ENCODE measurements around the gene ZNF469. TPM values are rescaled to one million over a fixed set of nuclear protein-coding genes. Genes with fewer than 3 reads are reported as not detected.

The ZNF469 gene
- total RNA-seq, 1 donor: 8.3 TPM

- no peaks in the 10 kb centered on the region for H3K4me1 ChIP-seq (ENCODE audit: insufficient read depth, low read length)
- H3K27me3 ChIP-seq (ENCODE audit: insufficient read depth, low read length): no peaks in the 10 kb centered on the region
- H3K4me2 ChIP-seq (ENCODE audit: insufficient read depth, low read length): no peak overlapping the region
- H3K9me3 ChIP-seq (ENCODE audit: low read depth, low read length): no peaks in the 10 kb centered on the region
- no peaks in the 10 kb centered on the region for H4K20me1 ChIP-seq (ENCODE audit: insufficient read depth, low read length)
- no peaks in the 10 kb centered on the region for H3K36me3 ChIP-seq (ENCODE audit: insufficient read depth, low read length)
- H2AFZ ChIP-seq (ENCODE audit: low read length): no peak overlapping the region
- H3K79me2 ChIP-seq (ENCODE audit: insufficient read depth, low read length): no peaks in the 10 kb centered on the region
- H3K4me3 ChIP-seq (ENCODE audit: insufficient read depth, low read length): no peak overlapping the region
- H3K27ac ChIP-seq (ENCODE audit: low read depth, low read length): no peak overlapping the region
- peak; percentile 98 for DNase-seq (ENCODE audit: insufficient read length, low spot score, missing footprints)
- TF ChIP-seq CTCF (IDR thresholded peaks at IDR 0.05; ENCODE audit: extremely low read depth, low read depth, low read length): no peak
These were observed 5.7 kb upstream of the ZNF469 start for GRCh38 chr16:88376835-88377726.

DNA sequence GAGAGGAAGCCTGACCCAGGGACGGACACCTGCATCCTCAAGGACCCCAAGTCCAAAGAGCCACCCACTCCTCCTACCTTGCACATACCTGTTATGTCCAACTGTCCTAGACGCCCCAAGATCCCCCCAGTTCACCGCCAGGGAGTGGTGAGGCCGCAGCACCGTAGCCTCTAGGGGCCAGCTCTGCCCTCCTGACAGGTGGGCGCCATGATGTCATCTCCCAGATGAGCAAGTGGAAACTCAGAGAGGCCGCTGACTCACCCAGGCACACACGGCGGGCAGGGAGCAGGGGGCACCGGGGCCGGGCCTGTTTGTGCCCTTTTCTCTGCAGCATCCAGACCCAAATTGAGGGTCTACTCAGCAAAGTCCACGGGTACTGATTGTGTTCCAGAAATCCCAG, 4.8 kb upstream of the ZNF469 start:
- Histone ChIP-seq H3K4me1 (ENCODE audit: insufficient read depth, low read length) (no peaks in the 10 kb centered on the region), H3K79me2 (ENCODE audit: insufficient read depth, low read length) (no peaks in the 10 kb centered on the region), H3K4me2 (ENCODE audit: insufficient read depth, low read length) (no peak overlapping the region), H3K27me3 (ENCODE audit: insufficient read depth, low read length) (no peaks in the 10 kb centered on the region), H4K20me1 (ENCODE audit: insufficient read depth, low read length) (no peaks in the 10 kb centered on the region), H2AFZ (ENCODE audit: low read length) (no peak overlapping the region), H3K4me3 (ENCODE audit: insufficient read depth, low read length) (no peak overlapping the region), H3K27ac (ENCODE audit: low read depth, low read length) (no peak overlapping the region), H3K36me3 (ENCODE audit: insufficient read depth, low read length) (no peaks in the 10 kb centered on the region), H3K9me3 (ENCODE audit: low read depth, low read length) (no peaks in the 10 kb centered on the region)
- no peak for TF ChIP-seq CTCF (IDR thresholded peaks at IDR 0.05; ENCODE audit: extremely low read depth, low read depth, low read length)
- peak; percentile 30 for DNase-seq (ENCODE audit: insufficient read length, low spot score, missing footprints)

- H3K4me3 ChIP-seq (ENCODE audit: insufficient read depth, low read length): no peak overlapping the region
These were observed 4.4 kb upstream of the ZNF469 start for GRCh38 chr16:88378401-88378800.

More at GRCh38 chr16:88378401-88378800, 4.4 kb upstream of the ZNF469 start:
- H3K27ac ChIP-seq (ENCODE audit: low read depth, low read length): no peak overlapping the region
- H3K36me3 ChIP-seq (ENCODE audit: insufficient read depth, low read length): no peaks in the 10 kb centered on the region
- no peaks in the 10 kb centered on the region for H3K79me2 ChIP-seq (ENCODE audit: insufficient read depth, low read length)
- H3K9me3 ChIP-seq (ENCODE audit: low read depth, low read length): no peaks in the 10 kb centered on the region
- H3K4me1 ChIP-seq (ENCODE audit: insufficient read depth, low read length): no peaks in the 10 kb centered on the region
- TF ChIP-seq CTCF (IDR thresholded peaks at IDR 0.05; ENCODE audit: extremely low read depth, low read depth, low read length): no peak
- no peaks in the 10 kb centered on the region for H3K27me3 ChIP-seq (ENCODE audit: insufficient read depth, low read length)
- H4K20me1 ChIP-seq (ENCODE audit: insufficient read depth, low read length): no peaks in the 10 kb centered on the region
- no peak overlapping the region for H2AFZ ChIP-seq (ENCODE audit: low read length)
- H3K4me2 ChIP-seq (ENCODE audit: insufficient read depth, low read length): no peak overlapping the region
- peak; percentile 13 for DNase-seq (ENCODE audit: insufficient read length, low spot score, missing footprints)
